ENCODE measurements around the gene CX3CL1.

The CX3CL1 gene

DNA sequence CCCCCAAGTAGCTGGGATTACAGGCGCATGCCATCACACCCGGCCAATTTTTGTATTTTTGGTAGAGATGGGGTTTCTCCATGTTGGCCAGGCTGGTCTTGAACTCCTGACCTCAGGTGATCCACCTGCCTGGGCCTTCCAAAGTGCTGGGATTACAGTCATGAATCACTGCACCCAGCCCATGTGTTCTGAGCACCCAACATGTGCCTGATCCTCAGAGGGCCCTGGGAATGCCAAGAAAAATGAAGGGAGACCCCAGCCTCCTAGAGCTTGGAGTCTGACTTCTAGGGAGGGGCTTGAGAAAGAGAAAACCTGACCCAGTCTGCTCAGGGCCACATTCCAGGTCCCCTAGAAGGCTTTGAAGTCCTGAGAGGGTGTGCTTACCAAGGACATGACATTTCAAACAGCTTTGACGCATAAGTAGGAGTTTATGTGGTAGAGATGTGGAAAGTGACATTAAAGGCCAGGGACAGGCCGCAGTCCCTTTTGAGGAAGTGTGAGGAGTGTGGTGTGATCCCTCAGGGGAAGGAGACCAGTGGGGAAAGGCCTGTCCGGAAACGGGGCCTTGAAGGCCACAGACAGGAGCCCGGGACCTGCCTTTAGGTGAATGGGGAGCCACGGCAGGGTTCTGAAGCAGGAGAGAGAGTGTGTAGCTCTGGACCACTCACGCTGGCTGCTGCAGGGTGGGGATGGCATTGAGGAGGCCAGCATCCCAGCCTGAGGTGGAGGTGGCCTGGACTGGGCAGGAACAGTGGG, 14.8 kb upstream of the CX3CL1 start:
- H3K4me3 ChIP-seq (ENCODE audit: low read length) = no peak overlapping the region
- no peak for DNase-seq (ENCODE audit: low read depth)
- TF ChIP-seq, protein P1, sequence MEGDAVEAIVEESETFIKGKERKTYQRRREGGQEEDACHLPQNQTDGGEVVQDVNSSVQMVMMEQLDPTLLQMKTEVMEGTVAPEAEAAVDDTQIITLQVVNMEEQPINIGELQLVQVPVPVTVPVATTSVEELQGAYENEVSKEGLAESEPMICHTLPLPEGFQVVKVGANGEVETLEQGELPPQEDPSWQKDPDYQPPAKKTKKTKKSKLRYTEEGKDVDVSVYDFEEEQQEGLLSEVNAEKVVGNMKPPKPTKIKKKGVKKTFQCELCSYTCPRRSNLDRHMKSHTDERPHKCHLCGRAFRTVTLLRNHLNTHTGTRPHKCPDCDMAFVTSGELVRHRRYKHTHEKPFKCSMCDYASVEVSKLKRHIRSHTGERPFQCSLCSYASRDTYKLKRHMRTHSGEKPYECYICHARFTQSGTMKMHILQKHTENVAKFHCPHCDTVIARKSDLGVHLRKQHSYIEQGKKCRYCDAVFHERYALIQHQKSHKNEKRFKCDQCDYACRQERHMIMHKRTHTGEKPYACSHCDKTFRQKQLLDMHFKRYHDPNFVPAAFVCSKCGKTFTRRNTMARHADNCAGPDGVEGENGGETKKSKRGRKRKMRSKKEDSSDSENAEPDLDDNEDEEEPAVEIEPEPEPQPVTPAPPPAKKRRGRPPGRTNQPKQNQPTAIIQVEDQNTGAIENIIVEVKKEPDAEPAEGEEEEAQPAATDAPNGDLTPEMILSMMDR (IDR thresholded peaks at IDR 0.05; ENCODE audit: insufficient read depth, low read depth, low read length, missing control alignments) = no peak

DNA sequence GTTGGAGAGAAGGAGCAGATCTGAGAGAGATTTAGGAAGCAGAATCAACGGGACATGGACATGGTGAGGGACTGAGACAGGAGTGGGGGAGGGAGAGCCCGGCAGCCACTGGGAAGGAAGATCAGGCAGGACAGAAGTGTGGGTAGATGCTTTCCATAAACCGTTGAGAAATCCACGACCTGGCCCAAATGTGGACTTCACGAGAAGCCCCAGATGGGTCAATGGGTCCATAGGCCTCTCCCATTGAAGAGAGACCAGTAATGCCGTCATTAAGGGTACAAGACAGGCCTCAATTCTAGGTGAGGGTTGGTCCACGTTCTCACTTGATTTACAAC, 14.2 kb upstream of the CX3CL1 start:
- DNase-seq (ENCODE audit: low read depth) = no peak
- TF ChIP-seq, protein P1 (IDR thresholded peaks at IDR 0.05; ENCODE audit: insufficient read depth, low read depth, low read length, missing control alignments) = no peak
- H3K4me3 ChIP-seq (ENCODE audit: low read length) = no peak overlapping the region

DNA sequence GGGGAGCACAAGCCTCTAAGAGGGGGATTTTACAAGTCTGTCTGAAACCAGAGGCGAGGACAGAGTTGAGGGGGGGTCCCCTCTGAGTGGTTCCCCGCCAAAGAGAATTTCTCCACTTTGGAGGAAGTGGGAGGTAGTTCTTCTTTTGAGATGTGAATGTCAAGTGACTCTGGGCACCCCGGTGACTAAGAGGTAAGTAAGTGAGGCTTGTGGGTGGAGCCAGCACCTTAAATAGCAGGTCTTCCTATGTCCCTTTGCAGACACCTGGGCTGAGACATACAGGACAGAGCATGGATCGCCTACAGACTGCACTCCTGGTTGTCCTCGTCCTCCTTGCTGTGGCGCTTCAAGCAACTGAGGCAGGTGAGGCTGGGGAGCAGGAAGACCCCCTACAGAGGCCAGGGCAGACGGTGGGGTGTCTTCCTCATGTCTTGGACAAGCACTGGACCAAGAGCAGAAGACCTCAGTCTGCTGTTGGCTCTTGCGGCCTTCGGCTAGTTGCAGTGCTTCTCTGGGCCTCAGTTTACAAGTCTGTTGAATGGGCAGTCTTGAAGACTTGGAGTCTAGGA, 13.7 kb upstream of the CX3CL1 start, which contains the start of gene CCL22:
CCL22 (plus strand) TSS at position 257 of the 569 bp plus-strand sequence; CDS start at position 291, 34 bp downstream.
- no peak within 1 kb of the TSS for H3K4me3 ChIP-seq (ENCODE audit: low read length)
- TF ChIP-seq, protein P1 (IDR thresholded peaks at IDR 0.05; ENCODE audit: insufficient read depth, low read depth, low read length, missing control alignments) = no peak
- peak; percentile 68 for DNase-seq (ENCODE audit: low read depth)

DNA sequence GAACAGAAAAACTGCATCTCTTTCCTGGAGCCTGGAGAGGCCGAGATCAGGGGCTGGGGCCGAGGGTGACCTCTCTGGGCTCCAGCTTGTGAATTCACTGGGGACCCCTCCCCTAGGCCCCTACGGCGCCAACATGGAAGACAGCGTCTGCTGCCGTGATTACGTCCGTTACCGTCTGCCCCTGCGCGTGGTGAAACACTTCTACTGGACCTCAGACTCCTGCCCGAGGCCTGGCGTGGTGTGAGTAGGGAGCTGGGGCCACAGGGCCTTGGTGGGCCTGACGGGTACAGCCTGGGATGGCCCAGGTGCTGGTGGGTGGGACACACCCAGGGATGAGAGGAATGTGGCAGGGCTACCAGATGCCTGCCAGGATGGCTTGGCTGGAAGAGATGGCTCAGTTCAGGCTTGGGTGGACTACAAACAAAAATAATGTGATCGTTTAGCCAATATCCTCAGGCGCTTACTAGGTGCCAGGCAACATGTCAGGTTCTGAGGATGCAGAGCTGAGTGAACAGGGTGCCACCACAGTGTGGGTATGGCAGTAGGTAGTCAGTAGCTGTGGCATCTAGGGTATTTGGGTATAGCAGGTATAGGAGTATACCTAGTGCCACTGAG, 11.9 kb upstream of the CX3CL1 start:
- TF ChIP-seq, protein P1 (IDR thresholded peaks at IDR 0.05; ENCODE audit: insufficient read depth, low read depth, low read length, missing control alignments) = no peak
- no peak overlapping the region for H3K4me3 ChIP-seq (ENCODE audit: low read length)
- DNase-seq (ENCODE audit: low read depth) = no peak

DNA sequence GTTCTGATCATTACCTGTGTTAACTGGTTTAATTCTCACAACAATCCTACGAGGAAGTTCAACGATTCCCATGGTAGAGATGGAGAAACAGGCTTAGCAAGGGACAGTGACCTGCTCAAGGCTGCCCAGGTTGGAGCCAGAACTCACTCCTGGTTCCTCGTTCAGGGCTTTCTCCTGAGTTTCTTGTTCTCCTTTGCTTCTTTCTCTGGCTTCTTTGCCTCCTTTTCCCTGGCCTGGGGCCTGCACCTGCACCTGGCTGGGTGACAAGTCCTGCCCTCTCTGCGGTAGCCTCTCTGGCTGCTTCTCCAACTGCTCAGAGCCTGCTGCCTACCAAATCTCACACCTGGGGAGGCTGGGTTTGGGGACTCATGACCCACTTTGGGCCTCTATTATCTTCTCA, 10.9 kb upstream of the CX3CL1 start:
- H3K4me3 ChIP-seq (ENCODE audit: low read length) = no peak overlapping the region
- TF ChIP-seq, protein P1 (IDR thresholded peaks at IDR 0.05; ENCODE audit: insufficient read depth, low read depth, low read length, missing control alignments) = no peak
- no peak for DNase-seq (ENCODE audit: low read depth)

DNA sequence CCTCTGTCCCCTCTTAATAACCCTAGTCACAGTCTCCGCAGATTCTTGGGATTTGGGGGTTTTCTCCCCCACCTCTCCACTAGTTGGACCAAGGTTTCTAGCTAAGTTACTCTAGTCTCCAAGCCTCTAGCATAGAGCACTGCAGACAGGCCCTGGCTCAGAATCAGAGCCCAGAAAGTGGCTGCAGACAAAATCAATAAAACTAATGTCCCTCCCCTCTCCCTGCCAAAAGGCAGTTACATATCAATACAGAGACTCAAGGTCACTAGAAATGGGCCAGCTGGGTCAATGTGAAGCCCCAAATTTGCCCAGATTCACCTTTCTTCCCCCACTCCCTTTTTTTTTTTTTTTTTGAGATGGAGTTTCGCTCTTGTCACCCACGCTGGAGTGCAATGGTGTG, 8.1 kb upstream of the CX3CL1 start:
- no peak for DNase-seq (ENCODE audit: low read depth)
- TF ChIP-seq, protein P1 (IDR thresholded peaks at IDR 0.05; ENCODE audit: insufficient read depth, low read depth, low read length, missing control alignments) = no peak
- H3K4me3 ChIP-seq (ENCODE audit: low read length) = no peak overlapping the region

Data from epithelial cell of esophagus (primary cell).